GM12891 (cell line): ENCODE results near the gene GPR162.
"Not testable (repeated sequence)": the region's sequence is repeated elsewhere in the genome, so short reads cannot be mapped to it uniquely, and the experiment has no call there.

ENCODE experiments used
- DNase-seq: peaks from one replicate; pipeline ENCODE4 v3.0.0; 2011; ENCODE audit warnings: low spot score; ENCODE audit not compliant: insufficient read length
- FAIRE-seq: peaks from 2 replicates; lab custom pipeline; 2011; peaks lifted over from hg19 to GRCh38; lab: Jason Lieb, UNC
- PAX5 ChIP-seq: IDR thresholded peaks from 2 replicates; pipeline ENCODE4 v1.6.1; 2011; ENCODE audit warnings: low read length, moderate library complexity, mild to moderate bottlenecking; ENCODE audit not compliant: insufficient read depth, severe bottlenecking
- POLR2A ChIP-seq: IDR thresholded peaks from 2 replicates; pipeline ENCODE4 v1.6.1; 2011; ENCODE audit warnings: low read depth, low read length, control low read depth
- POLR2AphosphoS5 ChIP-seq: IDR thresholded peaks from 2 replicates; pipeline ENCODE4 v1.6.1; 2011; ENCODE audit warnings: low read depth, low read length, control low read depth
- POU2F2 ChIP-seq: IDR thresholded peaks from 2 replicates; pipeline ENCODE4 v1.6.1; 2011; ENCODE audit warnings: low read depth, mild to moderate bottlenecking, control low read depth, low read length, moderate library complexity
- SPI1 ChIP-seq: IDR thresholded peaks from 2 replicates; pipeline ENCODE4 v1.6.1; 2011; ENCODE audit warnings: low read depth, low read length, control low read depth
- TAF1 ChIP-seq: IDR thresholded peaks from 2 replicates; pipeline ENCODE4 v1.6.1; 2011; ENCODE audit warnings: low read depth, low read length, control low read depth

Gene GPR162

GRCh38 chr12:6853626-6854025 lies 32.0 kb downstream of the GPR162 start:
- no peak for FAIRE-seq
- DNase-seq: no peak
- no peak for TF ChIP-seq SPI1
- no peak for TF ChIP-seq PAX5
- TF ChIP-seq POU2F2: no peak
- no peak for TF ChIP-seq POLR2AphosphoS5
- no peak for TF ChIP-seq POLR2A
- no peak for TF ChIP-seq TAF1

DNA sequence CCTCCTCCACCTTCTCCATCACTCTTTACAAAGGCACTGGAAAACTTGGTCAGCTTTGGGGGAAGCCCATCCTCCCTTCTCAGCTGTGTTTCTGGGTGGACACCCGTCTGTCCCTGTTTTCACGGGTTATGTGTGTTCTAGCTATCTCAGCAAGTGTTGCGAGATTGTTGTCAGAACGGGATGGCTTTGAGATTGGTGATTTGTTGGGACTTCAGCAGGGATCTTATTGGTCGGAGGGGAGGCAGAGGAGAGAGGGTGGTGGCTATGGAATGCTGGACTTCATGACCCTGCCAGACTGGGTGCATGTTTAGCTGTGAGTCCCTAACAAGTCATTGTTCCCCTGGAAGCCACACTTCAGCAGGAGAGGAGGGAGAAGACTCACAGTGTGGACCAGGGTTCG lies 32.4 kb downstream of the GPR162 start:
- DNase-seq (no peak), FAIRE-seq (no peak)
- TF ChIP-seq TAF1: no peak
- TF ChIP-seq POU2F2: no peak
- no peak for TF ChIP-seq POLR2AphosphoS5
- no peak for TF ChIP-seq SPI1
- no peak for TF ChIP-seq POLR2A
- TF ChIP-seq PAX5: no peak

- no peak for FAIRE-seq
- TF ChIP-seq TAF1 (no peak), POLR2A (no peak), POU2F2 (no peak)
- DNase-seq: no peak
These were observed 33.7 kb downstream of the GPR162 start for GRCh38 chr12:6855322-6855721.

DNA sequence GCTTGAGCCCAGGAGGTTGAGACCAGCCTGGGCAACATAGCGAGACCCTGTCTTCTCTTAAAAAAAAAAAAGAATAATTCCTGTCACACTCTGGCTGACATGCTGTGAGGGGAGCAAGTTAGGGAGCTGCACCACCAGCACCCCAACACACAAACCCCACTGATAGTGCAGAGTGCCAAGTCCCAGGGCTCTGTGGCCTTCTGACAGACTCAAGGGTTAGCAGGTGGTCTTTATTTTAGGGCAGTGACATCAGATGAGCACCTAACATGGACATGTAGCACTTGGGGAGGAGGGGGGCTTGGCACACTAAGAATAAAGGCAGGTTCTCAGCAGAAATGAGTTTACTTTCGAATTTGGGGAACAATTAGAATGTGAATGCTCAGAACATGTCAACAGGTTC lies 37.2 kb downstream of the GPR162 start:
- FAIRE-seq: no peak
- TF ChIP-seq SPI1 (no peak), POU2F2 (no peak), TAF1 (no peak)
- no peak for DNase-seq

GRCh38 chr12:6860116-6860515 lies 38.5 kb downstream of the GPR162 start:
- TF ChIP-seq PAX5 (no peak), SPI1 (no peak), TAF1 (no peak), POLR2AphosphoS5 (no peak), POLR2A (no peak), POU2F2 (no peak)
- DNase-seq (no peak), FAIRE-seq (no peak)

- FAIRE-seq: no peak
- TF ChIP-seq TAF1: no peak
- TF ChIP-seq PAX5: no peak
- no peak for TF ChIP-seq POLR2A
- no peak for TF ChIP-seq SPI1
- TF ChIP-seq POLR2AphosphoS5: no peak
- TF ChIP-seq POU2F2: no peak
- DNase-seq: no peak
These were observed 39.3 kb downstream of the GPR162 start for GRCh38 chr12:6860942-6861341.

GRCh38 chr12:6861391-6861790 lies 39.8 kb downstream of the GPR162 start:
- TF ChIP-seq POLR2A (no peak), POLR2AphosphoS5 (no peak), POU2F2 (no peak), SPI1 (no peak), PAX5 (no peak), TAF1 (no peak)
- DNase-seq: no peak
- no peak for FAIRE-seq

DNA sequence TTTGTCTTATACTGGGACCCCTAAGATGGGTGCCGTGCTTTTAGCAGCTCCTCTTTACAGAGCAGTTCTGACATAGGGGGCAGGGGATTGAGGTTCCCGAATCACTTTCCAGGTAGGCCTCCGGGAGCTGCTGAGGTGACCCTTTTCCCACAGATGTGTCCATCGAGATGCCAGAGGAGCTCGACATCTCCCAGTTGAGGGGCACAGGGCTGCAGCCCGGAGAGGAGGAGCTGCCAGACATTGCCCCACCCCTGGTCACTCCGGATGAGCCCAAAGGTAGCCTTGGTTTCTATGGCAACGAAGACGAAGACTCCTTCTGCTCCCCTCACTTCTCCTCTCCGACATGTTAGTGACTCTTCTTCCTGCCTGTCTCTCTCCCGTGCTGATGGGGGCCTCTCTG lies 41.4 kb downstream of the GPR162 start:
- TF ChIP-seq PAX5 (no peak), TAF1 (no peak), POLR2A (no peak), POU2F2 (no peak), SPI1 (no peak), POLR2AphosphoS5 (no peak)
- FAIRE-seq: no peak
- DNase-seq: no peak

DNA sequence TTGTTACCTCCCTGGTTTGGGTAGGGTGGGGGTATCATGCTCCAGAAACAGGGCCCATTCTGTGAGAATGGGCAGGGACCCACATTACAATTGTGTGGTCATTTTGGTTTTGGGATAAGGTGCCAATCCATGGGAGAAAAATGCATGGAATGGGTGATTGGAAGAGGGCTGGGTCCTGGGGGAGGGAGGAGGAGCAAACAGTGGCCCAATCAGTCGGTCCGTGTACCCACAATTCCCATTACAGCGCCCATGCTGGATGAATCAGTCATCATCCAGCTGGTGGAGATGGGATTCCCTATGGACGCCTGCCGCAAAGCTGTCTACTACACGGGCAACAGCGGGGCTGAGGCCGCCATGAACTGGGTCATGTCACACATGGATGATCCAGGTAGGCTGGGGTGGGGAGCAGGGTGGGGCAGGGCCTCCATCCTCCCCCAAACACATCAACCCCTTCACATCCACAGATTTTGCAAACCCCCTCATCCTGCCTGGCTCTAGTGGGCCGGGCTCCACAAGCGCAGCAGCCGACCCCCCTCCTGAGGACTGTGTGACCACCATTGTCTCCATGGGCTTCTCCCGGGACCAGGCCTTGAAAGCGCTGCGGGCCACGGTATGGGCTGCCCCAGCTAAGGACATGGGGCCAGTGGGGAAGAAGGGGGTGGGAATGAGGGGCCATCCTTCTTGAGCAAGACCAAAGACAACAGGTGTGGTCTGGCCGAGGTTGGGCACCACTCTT lies 42.1 kb downstream of the GPR162 start:
- FAIRE-seq: no peak
- TF ChIP-seq PAX5: no peak
- no peak for TF ChIP-seq POLR2AphosphoS5
- TF ChIP-seq POU2F2: no peak
- TF ChIP-seq TAF1: no peak
- TF ChIP-seq POLR2A: no peak
- no peak for TF ChIP-seq SPI1
- DNase-seq: no peak

DNA sequence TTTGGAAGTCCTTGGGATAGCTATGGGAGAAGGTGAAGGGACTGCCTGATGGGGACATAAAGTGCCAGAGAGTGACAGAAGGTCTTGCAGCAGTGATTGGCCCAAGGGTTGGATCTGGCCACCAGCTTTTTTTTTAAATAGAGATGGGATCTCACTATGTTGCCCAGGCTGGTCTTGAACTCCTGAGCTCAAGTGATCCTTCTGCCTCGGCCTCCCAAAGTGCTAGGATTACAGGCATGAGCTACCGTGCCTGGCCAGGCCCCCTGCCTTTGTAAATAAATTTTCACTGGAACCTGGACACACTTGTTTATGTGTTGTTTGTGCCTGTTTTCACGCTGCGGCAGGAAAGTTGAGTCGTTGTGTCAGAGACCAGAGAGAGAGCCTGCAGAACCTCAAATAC lies 43.7 kb downstream of the GPR162 start:
- DNase-seq, FAIRE-seq: not testable (repeated sequence)
